ENCODE measurements around the gene SRRM2.

SRRM2 gene

DNA sequence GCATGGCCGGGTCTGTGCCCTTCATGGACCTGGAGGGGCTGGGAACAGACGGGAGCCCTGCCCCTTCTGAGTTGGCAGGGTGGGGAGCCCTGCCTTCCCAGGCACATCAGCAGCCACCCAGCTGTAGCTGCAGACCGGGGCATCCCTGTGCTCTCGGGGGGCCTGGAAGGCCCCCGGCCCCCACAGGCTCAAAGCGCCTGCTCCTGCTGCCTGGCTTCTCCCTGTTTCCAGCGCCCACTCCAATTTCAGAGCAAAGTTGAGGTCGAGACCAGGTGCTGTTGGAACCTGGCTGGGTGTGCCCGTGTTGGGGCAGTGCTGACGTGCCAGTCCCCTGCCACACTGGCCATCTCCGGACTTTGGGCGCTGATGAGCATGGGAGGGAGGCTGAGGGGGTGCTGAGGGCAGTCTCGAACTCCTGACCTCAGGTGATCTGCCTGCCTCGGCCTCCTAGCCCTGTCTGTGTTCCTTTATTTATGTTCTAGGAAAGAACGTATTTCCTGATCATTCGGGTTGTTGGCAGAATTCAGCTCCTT, 27.6 kb upstream of the SRRM2 start:
- Histone ChIP-seq H3K27ac (ENCODE audit: low read length) (no peak overlapping the region), H3K4me1 (ENCODE audit: control insufficient read depth, insufficient read depth, low read length) (no peaks in the 10 kb centered on the region), H3K4me3 (ENCODE audit: low read length in 2 of 2) (no peak overlapping the region), H3K36me3 (ENCODE audit: control insufficient read depth in 2 of 2, insufficient read depth in 2 of 2, low read length in 2 of 2) (no peaks in the 10 kb centered on the region), H3K9ac (ENCODE audit: low read length in 2 of 2) (no peak overlapping the region), H3K27me3 (ENCODE audit: control insufficient read depth in 1 of 2, insufficient read depth in 2 of 2, low read length in 2 of 2) (peaks cover 0 to 6% of the 10 kb centered on the region in 2 donors), H3K9me3 (ENCODE audit: control insufficient read depth in 2 of 2, low read length in 2 of 2) (no peaks in the 10 kb centered on the region)

DNA sequence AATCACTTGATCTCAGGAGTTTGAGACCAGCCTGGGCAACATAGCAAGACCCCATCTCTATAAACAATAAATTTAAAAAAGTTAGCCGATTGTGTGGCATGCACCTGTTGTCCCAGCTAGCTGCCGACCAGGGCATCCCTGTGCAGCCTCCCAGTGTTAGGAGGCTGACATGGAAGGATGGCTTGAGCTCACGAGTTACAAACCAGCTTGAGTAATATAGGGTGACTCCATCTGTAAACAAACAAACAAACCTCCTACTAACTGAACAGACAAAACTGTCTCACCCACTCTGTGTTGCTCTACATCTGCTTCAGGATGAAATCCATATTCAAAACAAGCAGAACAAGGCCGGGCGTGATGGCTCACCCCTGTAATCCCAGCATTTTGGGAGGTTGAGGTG, 25.5 kb upstream of the SRRM2 start:
- Histone ChIP-seq H3K4me3 (ENCODE audit: low read length in 2 of 2) (no peak overlapping the region), H3K9ac (ENCODE audit: low read length in 2 of 2) (no peak overlapping the region), H3K9me3 (ENCODE audit: control insufficient read depth in 2 of 2, low read length in 2 of 2) (no peaks in the 10 kb centered on the region), H3K4me1 (ENCODE audit: control insufficient read depth, insufficient read depth, low read length) (no peaks in the 10 kb centered on the region), H3K27me3 (ENCODE audit: control insufficient read depth in 1 of 2, insufficient read depth in 2 of 2, low read length in 2 of 2) (peaks cover 0 to 6% of the 10 kb centered on the region in 2 donors), H3K27ac (ENCODE audit: low read length) (no peak overlapping the region), H3K36me3 (ENCODE audit: control insufficient read depth in 2 of 2, insufficient read depth in 2 of 2, low read length in 2 of 2) (no peaks in the 10 kb centered on the region)

DNA sequence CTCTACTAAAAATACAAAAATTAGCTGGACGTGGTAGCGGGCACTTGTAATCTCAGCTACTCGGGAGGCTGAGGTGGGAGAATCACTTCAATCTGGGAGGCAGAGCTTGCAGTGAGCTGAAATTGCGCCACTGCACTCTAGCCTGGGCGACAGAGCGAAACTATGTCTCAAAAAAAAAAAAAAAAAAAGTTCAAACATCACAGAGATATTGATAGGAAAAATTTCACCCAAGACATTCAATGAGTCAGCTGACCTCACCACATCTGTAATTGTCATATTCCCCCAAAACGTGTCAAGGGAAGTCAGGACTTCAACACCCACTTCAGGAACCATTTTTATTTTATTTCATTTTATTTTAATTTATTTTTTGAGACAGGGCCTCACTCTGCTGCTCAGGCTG, 24.4 kb upstream of the SRRM2 start:
- H3K27ac ChIP-seq (ENCODE audit: low read length), result no peak overlapping the region
- peaks cover 0 to 6% of the 10 kb centered on the region in 2 donors for H3K27me3 ChIP-seq (ENCODE audit: control insufficient read depth in 1 of 2, insufficient read depth in 2 of 2, low read length in 2 of 2)
- H3K9me3 ChIP-seq (ENCODE audit: control insufficient read depth in 2 of 2, low read length in 2 of 2), result no peaks in the 10 kb centered on the region
- no peak overlapping the region for H3K4me3 ChIP-seq (ENCODE audit: low read length in 2 of 2)
- no peaks in the 10 kb centered on the region for H3K36me3 ChIP-seq (ENCODE audit: control insufficient read depth in 2 of 2, insufficient read depth in 2 of 2, low read length in 2 of 2)
- no peaks in the 10 kb centered on the region for H3K4me1 ChIP-seq (ENCODE audit: control insufficient read depth, insufficient read depth, low read length)
- no peak overlapping the region for H3K9ac ChIP-seq (ENCODE audit: low read length in 2 of 2)

DNA sequence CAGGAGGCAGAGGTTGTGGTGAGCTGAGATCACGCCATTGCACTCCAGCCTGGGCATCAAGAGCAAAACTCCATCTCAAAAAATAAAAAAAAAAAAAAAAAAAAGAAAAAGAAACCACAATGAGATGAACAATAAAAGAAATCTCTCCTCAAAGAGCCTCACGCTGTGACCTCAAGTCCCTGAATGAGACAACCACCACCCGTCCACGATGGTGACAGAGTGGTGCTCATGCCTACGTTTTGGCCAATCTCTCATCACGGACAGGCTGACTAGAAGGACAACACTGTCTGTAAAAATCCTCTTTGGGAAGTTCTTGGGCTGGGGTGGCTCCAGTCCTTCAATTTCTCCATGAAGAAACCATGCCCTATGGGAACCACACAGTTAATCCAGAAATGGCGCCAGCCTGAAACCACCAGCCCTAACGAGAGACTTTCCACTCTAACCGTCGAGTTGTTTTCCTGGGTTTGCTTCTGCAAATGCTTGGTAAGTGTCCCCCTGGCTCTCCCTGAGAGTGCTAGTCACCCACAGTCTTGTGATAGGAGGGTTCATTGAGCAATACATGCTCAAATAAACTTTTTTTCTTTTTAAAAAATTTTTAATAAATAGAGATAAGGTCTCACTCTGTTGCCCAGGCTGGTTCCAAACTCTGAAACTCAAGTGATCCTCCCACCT, 17.5 kb upstream of the SRRM2 start:
- Histone ChIP-seq H3K9me3 (ENCODE audit: control insufficient read depth in 2 of 2, low read length in 2 of 2) (no peaks in the 10 kb centered on the region), H3K9ac (ENCODE audit: low read length in 2 of 2) (no peak overlapping the region), H3K36me3 (ENCODE audit: control insufficient read depth in 2 of 2, insufficient read depth in 2 of 2, low read length in 2 of 2) (no peaks in the 10 kb centered on the region), H3K27me3 (ENCODE audit: control insufficient read depth in 1 of 2, insufficient read depth in 2 of 2, low read length in 2 of 2) (peaks cover 7% of the 10 kb centered on the region in 2 donors), H3K4me3 (ENCODE audit: low read length in 2 of 2) (no peak overlapping the region), H3K27ac (ENCODE audit: low read length) (no peak overlapping the region), H3K4me1 (ENCODE audit: control insufficient read depth, insufficient read depth, low read length) (no peaks in the 10 kb centered on the region)

DNA sequence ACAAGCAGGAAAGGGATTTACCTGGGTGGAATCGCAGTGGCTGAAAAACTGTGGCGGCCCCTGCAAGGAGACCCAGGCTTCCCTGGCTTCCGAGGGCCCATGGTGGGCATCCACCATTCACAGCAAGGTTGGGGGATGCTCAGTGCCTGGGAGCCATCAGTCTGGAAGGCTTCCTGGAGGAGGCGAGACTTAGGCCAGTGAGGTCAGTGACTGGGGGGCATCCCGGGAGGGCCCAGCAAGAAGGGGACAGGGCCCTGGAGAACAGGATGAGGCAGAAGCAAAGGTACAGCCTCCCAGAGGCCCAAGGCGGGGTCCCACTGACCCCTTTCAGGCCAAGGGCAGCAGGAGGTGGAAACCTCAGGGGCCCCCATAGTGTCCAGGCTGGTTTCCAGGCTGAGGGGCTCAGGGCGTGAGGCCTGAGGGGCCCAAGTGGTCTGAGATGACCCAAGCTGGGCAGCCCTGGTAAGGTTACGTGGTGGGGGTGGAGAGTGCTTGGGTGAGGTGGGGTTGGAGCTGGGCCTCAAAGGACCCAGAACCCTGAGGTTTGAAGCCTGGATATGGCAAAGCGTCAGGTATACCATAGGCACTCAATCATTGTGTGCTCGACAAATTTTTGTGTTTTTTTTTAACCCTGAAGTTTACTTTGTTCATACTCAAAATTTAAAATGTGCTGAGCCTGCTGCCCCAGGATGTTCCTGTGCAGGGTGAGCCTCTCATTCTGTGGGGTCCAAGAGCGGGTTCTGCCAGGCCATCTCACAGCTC, 15.8 kb upstream of the SRRM2 start:
- Histone ChIP-seq H3K9me3 (ENCODE audit: control insufficient read depth in 2 of 2, low read length in 2 of 2) (no peaks in the 10 kb centered on the region), H3K9ac (ENCODE audit: low read length in 2 of 2) (no peak overlapping the region), H3K4me3 (ENCODE audit: low read length in 2 of 2) (no peak overlapping the region), H3K4me1 (ENCODE audit: control insufficient read depth, insufficient read depth, low read length) (no peaks in the 10 kb centered on the region), H3K27ac (ENCODE audit: low read length) (no peak overlapping the region), H3K36me3 (ENCODE audit: control insufficient read depth in 2 of 2, insufficient read depth in 2 of 2, low read length in 2 of 2) (no peaks in the 10 kb centered on the region), H3K27me3 (ENCODE audit: control insufficient read depth in 1 of 2, insufficient read depth in 2 of 2, low read length in 2 of 2) (peaks cover 7% of the 10 kb centered on the region in 2 donors)

DNA sequence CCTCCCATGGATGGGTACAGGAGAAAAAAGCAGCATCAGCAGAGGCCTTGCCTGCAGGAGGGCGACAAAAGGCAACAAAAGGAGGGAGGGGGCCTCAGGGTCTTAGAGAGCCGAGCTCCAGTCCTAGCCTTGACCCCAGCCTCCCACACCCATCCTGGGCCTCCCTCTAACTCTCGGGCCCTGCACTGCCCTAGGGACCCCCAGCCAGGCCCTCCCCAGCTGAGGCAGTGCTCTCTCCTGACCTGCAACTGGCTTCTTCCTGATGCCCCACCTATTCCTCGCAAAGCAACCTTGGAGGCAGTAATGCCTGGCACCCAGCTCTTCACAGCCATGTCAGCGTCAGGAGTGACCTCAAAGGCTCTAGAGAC, 15.2 kb upstream of the SRRM2 start:
- Histone ChIP-seq H3K36me3 (ENCODE audit: control insufficient read depth in 2 of 2, insufficient read depth in 2 of 2, low read length in 2 of 2) (no peaks in the 10 kb centered on the region), H3K27ac (ENCODE audit: low read length) (no peak overlapping the region), H3K27me3 (ENCODE audit: control insufficient read depth in 1 of 2, insufficient read depth in 2 of 2, low read length in 2 of 2) (peaks cover 7% of the 10 kb centered on the region in 2 donors), H3K9ac (ENCODE audit: low read length in 2 of 2) (no peak overlapping the region), H3K4me1 (ENCODE audit: control insufficient read depth, insufficient read depth, low read length) (no peaks in the 10 kb centered on the region), H3K4me3 (ENCODE audit: low read length in 2 of 2) (no peak overlapping the region), H3K9me3 (ENCODE audit: control insufficient read depth in 2 of 2, low read length in 2 of 2) (no peaks in the 10 kb centered on the region)

DNA sequence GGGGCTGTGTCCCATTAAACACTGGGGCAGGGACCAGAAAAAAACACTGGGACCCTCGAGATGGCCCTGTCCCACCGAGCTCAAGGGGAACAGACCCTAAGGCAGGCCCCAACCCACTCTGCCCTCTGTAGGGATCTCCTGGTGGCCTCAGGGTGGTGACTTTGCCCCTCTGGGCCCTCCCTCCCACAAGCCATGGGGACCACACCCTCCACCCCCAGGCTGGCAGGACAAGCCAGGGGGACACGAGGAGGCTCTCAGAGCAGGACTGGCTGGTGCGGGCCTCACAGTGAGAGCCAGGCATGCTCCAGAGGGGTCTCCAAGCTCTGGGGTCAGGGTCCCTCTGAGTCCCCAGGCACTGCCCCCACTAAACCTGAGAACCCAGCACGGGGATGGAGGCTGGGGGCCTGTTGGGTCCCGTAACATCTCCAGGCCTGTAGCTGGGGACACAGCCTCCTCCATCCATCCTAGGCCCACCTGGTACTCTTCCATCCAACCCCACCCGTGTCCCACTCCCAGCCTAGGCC, 14.5 kb upstream of the SRRM2 start:
- Histone ChIP-seq H3K9ac (ENCODE audit: low read length in 2 of 2) (no peak overlapping the region), H3K36me3 (ENCODE audit: control insufficient read depth in 2 of 2, insufficient read depth in 2 of 2, low read length in 2 of 2) (no peaks in the 10 kb centered on the region), H3K4me3 (ENCODE audit: low read length in 2 of 2) (no peak overlapping the region), H3K27ac (ENCODE audit: low read length) (no peak overlapping the region), H3K4me1 (ENCODE audit: control insufficient read depth, insufficient read depth, low read length) (no peaks in the 10 kb centered on the region), H3K9me3 (ENCODE audit: control insufficient read depth in 2 of 2, low read length in 2 of 2) (no peaks in the 10 kb centered on the region), H3K27me3 (ENCODE audit: control insufficient read depth in 1 of 2, insufficient read depth in 2 of 2, low read length in 2 of 2) (peaks cover 7% of the 10 kb centered on the region in 2 donors)

DNA sequence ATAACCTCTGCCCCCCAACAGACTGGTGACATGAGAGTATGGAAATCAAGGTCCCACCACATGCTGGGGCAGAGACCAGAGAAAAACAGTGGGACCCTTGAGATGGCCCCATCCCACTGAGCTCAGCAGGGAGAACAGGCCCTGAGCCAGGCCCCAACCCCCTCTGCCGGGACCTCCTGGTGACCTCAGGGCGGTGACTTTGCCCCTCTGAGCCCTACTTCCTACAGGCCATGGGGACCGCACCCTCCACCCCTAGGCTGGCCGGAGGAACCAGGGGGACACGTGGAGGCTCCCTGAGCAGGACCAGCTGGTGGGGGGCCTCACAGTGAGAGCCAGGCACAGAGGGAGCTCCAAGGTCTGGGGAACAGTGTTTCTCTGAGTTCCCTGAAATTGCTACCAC, 13.8 kb upstream of the SRRM2 start:
- Histone ChIP-seq H3K27ac (ENCODE audit: low read length) (no peak overlapping the region), H3K27me3 (ENCODE audit: control insufficient read depth in 1 of 2, insufficient read depth in 2 of 2, low read length in 2 of 2) (peaks cover 7% of the 10 kb centered on the region in 2 donors), H3K9me3 (ENCODE audit: control insufficient read depth in 2 of 2, low read length in 2 of 2) (no peaks in the 10 kb centered on the region), H3K4me1 (ENCODE audit: control insufficient read depth, insufficient read depth, low read length) (no peaks in the 10 kb centered on the region), H3K9ac (ENCODE audit: low read length in 2 of 2) (no peak overlapping the region), H3K36me3 (ENCODE audit: control insufficient read depth in 2 of 2, insufficient read depth in 2 of 2, low read length in 2 of 2) (no peaks in the 10 kb centered on the region), H3K4me3 (ENCODE audit: low read length in 2 of 2) (no peak overlapping the region)

DNA sequence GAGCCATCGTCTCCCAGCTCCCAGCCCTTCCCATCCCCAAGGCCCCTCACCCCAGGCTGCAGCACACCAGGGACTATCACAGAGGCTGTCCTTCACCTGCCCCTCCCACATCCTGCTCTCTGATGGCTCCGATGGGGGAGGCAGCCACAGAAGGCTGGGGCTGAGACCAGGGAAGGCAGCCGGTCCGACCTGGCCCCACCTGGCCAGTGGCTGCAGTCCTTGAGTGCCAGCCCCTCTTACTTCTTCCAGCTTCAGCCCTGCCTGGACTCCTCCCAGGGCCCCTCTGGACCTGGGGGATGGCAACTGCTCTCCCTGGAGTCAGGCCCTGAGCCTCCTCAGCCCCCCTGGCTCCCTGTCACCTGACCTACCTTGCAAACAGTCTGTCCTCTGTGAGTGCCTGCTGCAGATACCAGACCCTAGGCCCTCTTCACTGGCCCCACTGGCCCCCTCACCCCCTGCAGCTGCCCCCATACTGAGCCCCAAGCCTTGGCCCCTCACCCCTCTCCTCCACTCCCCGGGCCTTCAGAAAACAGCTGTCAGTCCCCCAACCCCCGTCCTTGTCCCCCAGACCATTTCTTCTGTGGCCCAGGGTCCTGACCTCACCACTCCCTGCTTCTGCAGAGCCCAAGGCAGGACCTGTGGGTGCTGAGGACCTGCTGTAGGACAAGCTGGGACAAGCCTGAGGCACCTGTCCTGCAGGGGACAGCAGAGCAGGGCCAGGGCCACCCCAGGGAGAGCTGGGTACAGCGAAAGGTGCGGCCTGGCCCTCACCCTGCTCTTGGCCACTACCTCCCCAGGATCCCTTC, 12.6 kb upstream of the SRRM2 start:
- Histone ChIP-seq H3K36me3 (ENCODE audit: control insufficient read depth in 2 of 2, insufficient read depth in 2 of 2, low read length in 2 of 2) (no peaks in the 10 kb centered on the region), H3K27me3 (ENCODE audit: control insufficient read depth in 1 of 2, insufficient read depth in 2 of 2, low read length in 2 of 2) (peaks cover 7% of the 10 kb centered on the region in 2 donors), H3K4me1 (ENCODE audit: control insufficient read depth, insufficient read depth, low read length) (no peaks in the 10 kb centered on the region), H3K4me3 (ENCODE audit: low read length in 2 of 2) (no peak overlapping the region), H3K9ac (ENCODE audit: low read length in 2 of 2) (no peak overlapping the region), H3K27ac (ENCODE audit: low read length) (no peak overlapping the region), H3K9me3 (ENCODE audit: control insufficient read depth in 2 of 2, low read length in 2 of 2) (no peaks in the 10 kb centered on the region)

DNA sequence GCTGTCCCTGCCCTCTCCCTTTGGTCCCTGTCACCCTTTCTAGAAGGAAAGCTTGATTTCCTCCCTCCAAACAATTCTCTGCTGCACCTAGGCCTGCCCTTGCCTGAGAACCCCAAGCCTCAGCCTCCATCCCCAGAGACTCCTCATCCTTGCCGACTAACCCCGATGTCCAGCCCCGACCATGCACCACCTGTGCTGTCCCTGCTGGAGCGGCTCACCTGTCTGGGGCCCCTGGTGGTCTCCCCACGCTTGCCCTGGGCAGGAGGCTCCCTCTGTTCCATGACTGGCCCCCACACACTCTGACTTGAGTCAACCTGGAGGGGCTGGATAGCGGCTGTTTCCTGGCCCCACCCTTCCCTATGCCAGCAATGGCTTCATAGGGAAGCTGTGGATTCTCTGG, 12.0 kb upstream of the SRRM2 start:
- Histone ChIP-seq H3K4me3 (ENCODE audit: low read length in 2 of 2) (no peak overlapping the region), H3K9ac (ENCODE audit: low read length in 2 of 2) (no peak overlapping the region), H3K4me1 (ENCODE audit: control insufficient read depth, insufficient read depth, low read length) (no peaks in the 10 kb centered on the region), H3K36me3 (ENCODE audit: control insufficient read depth in 2 of 2, insufficient read depth in 2 of 2, low read length in 2 of 2) (no peaks in the 10 kb centered on the region), H3K27me3 (ENCODE audit: control insufficient read depth in 1 of 2, insufficient read depth in 2 of 2, low read length in 2 of 2) (peaks cover 7% of the 10 kb centered on the region in 2 donors), H3K27ac (ENCODE audit: low read length) (no peak overlapping the region), H3K9me3 (ENCODE audit: control insufficient read depth in 2 of 2, low read length in 2 of 2) (no peaks in the 10 kb centered on the region)

Data from stomach smooth muscle (tissue), 2 donors.